ENCODE measurements around the gene ABCC4. TPM values are rescaled to one million over a fixed set of nuclear protein-coding genes. Genes with fewer than 3 reads are reported as not detected.

Gene ABCC4
- total RNA-seq, 1 donor from 2014 or later = 9.0 TPM

GRCh38 chr13:94992036-94992960, 309.0 kb downstream of the ABCC4 start:
- no peak for DNase-seq

- no peak for DNase-seq
Measured at GRCh38 chr13:94988654-94989053, 312.6 kb downstream of the ABCC4 start.

DNA sequence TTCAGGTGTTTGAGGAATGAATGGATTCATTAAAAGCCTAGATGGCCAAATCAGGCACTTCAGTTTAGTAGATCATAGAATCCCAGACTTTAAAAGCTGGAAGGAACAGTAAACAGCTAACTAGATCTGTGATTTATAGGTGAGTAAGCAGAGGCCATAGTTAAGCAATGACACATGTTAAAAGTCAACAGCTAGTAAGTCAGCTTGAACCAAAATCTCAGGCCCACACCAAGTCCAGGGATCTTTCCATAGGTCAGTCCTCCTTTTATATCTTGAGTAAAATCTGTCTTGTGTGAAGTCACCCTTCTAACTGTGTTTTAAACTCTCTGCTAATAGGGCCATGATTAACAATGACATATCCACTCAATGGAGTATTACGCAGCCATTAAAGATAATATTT, 313.4 kb downstream of the ABCC4 start:
- DNase-seq = no peak

DNA sequence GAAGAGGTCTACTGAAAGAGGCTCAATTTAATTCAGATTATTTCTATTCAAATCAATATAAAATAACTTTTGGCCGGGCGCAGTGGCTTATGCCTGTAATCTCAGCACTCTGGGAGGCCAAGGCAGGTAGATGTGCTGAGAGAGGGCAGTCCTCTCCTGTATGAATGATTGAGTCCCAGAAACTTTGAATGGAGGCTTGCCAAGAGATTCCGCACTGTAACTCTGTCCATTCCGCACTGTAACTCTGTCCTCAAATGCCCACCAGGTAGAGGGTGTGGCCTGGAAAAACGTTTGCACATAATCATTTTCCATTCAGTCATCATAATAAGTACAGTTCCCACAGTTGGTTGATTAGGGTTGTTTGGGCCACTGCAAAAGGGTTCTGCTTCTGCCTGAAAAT, 314.2 kb downstream of the ABCC4 start:
- DNase-seq = no peak

GRCh38 chr13:94984958-94985357, 316.3 kb downstream of the ABCC4 start:
- DNase-seq = no peak

DNA sequence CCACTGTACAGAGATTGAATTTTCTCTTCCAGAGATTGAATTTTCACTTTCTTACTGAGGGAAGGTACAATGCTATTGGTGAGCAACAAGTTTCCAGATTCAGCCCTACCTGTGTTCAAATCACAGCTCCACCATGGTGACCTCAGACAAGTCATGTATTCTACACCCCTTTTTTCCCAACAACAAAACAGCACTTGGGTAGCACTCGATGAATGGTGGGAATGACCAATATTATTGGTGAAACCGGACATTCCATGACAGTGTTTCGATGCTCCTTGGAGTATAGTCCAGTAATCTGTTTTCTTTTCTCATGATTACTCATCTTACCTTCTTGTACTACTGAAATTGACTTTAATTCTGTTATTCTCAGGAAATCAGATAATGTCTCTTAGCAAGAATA, 322.7 kb downstream of the ABCC4 start:
- DNase-seq = no peak

- DNase-seq = no peak
Measured at GRCh38 chr13:94974015-94974951, 327.0 kb downstream of the ABCC4 start.

- DNase-seq = no peak
Measured at GRCh38 chr13:94972262-94972661, 329.0 kb downstream of the ABCC4 start.

Small RNA genes within 50 kb of the gene (small RNA-seq; reads per million reads assigned to genes)
- gene RNU6-62P (not detected), gene RNY3P8 (not detected), gene RNY4P27 (18.4 reads per million, percentile 93 among the genes with 10 or more reads in this experiment)
